Renal pelvis (tissue), 12 donors: ENCODE data around the gene DOCK3. TPM values are rescaled to one million over a fixed set of nuclear protein-coding genes. Genes with fewer than 3 reads are reported as not detected.
A peak's percentile ranks its signal among the peaks of the same experiment; 100 is the strongest.

Source experiments
- DNase-seq: peaks from one replicate; pipeline ENCODE4 v3.0.0-alpha.2; 2013
- long read RNA-seq, 16 experiments: transcript quantifications; one replicate each; lab custom pipeline, GENCODE V29; 2026
- polyA plus RNA-seq, 3 donors: library from polyadenylated mRNA; unstranded; fragments of 120-200 nt; gene quantifications; one replicate each; pipeline ENCODE4 v1.2.1, GENCODE V29; 2013; ENCODE audit not compliant: insufficient read length in 3 of 3

Gene DOCK3
- polyA plus RNA-seq: 1 to 10 TPM; 1.2 to 2.1 (median 2.0) TPM
- long read RNA-seq, donor 1: 0 reads
- long read RNA-seq, donor 2: 0 reads
- long read RNA-seq, donor 3: 0 reads
- long read RNA-seq, donor 4: 0 reads
- long read RNA-seq, donor 5: 0 reads
- long read RNA-seq, donor 6: 0 reads
- long read RNA-seq, donor 7, partial matches to known transcripts: 7 of 7 reads
- long read RNA-seq, donor 7, other reads (novel, unspliced or antisense): 0 of 7 reads
- long read RNA-seq, donor 8: 0 reads
- long read RNA-seq, donor 9: 0 reads
- long read RNA-seq, donor 10: 0 reads
- long read RNA-seq, donor 11: 0 reads
- long read RNA-seq, donor 12: 0 reads
- long read RNA-seq, donor 13: 0 reads
- long read RNA-seq, donor 14: 0 reads
- long read RNA-seq, donor 15: 0 reads
- long read RNA-seq, donor 16: 0 reads

- DNase-seq: peak; percentile 52
Observed at GRCh38 chr3:50674349-50675178, at the start of gene DOCK3. Gene DOCK3 (plus strand): TSS chr3:50674927. CDS start chr3:50675264, 337 bp downstream.

GRCh38 chr3:50625231-50626182, 49.2 kb upstream of the DOCK3 start:
- no peak for DNase-seq

GRCh38 chr3:50626401-50626800, 48.3 kb upstream of the DOCK3 start:
- no peak for DNase-seq

- DNase-seq: no peak
Observed at GRCh38 chr3:50627407-50628051, 47.2 kb upstream of the DOCK3 start.

GRCh38 chr3:50628601-50629000, 46.1 kb upstream of the DOCK3 start:
- no peak for DNase-seq

- DNase-seq: no peak
Observed at GRCh38 chr3:50630394-50630793, 44.3 kb upstream of the DOCK3 start.

- DNase-seq: no peak
Observed at GRCh38 chr3:50630877-50631276, 43.9 kb upstream of the DOCK3 start.

- DNase-seq: no peak
Observed at GRCh38 chr3:50632450-50632849, 42.3 kb upstream of the DOCK3 start.

- no peak for DNase-seq
Observed at GRCh38 chr3:50633230-50633790, 41.4 kb upstream of the DOCK3 start.

GRCh38 chr3:50635066-50635465, 39.7 kb upstream of the DOCK3 start:
- DNase-seq: no peak

GRCh38 chr3:50637011-50637410, 37.7 kb upstream of the DOCK3 start:
- no peak for DNase-seq

- no peak for DNase-seq
Observed at GRCh38 chr3:50637945-50638344, 36.8 kb upstream of the DOCK3 start.

GRCh38 chr3:50639055-50639494, 35.7 kb upstream of the DOCK3 start:
- DNase-seq: no peak

GRCh38 chr3:50642382-50642781, 32.3 kb upstream of the DOCK3 start:
- DNase-seq: no peak

GRCh38 chr3:50644561-50644960, 30.2 kb upstream of the DOCK3 start:
- DNase-seq: no peak

- no peak for DNase-seq
Observed at GRCh38 chr3:50645378-50645777, 29.3 kb upstream of the DOCK3 start.

GRCh38 chr3:50648313-50648712, 26.4 kb upstream of the DOCK3 start:
- no peak for DNase-seq

GRCh38 chr3:50648944-50649343, 25.8 kb upstream of the DOCK3 start:
- no peak for DNase-seq

- DNase-seq: no peak
Observed at GRCh38 chr3:50649451-50649931, 25.2 kb upstream of the DOCK3 start.

GRCh38 chr3:50650018-50650417, 24.7 kb upstream of the DOCK3 start:
- DNase-seq: no peak

- DNase-seq: no peak
Observed at GRCh38 chr3:50651445-50651844, 23.3 kb upstream of the DOCK3 start.
